CD4-positive, alpha-beta T cell treated with Interleukin-4 for 4 hours (primary cell): ENCODE data around the gene LRRC2.
"Not testable (repeated sequence)": the region's sequence is repeated elsewhere in the genome, so short reads cannot be mapped to it uniquely, and the experiment has no call there.

Experiments used
- DNase-seq: peaks from one replicate; pipeline ENCODE4 v3.0.0-alpha.2; 2020

LRRC2 gene

DNA sequence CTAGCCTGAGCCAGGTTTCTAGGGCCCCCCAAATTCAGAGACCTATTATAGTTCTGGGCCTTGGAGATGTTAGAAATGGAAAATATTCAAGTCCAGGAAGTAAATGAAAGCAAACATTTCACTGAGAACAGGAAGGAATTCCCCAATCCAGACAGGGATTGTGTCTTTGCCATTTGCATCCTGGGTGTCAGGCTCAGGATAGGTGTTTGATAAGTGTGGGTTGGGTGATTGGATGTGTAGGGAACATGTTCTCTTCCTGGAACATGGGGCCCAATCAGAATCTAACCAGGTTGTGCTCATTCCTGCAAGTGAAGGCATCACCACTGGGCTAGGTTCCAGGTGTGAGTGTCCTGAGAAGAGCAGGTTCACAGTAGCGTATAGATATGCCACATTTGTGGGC is 14.6 kb upstream of the LRRC2 start:
- DNase-seq = no peak

GRCh38 chr3:46579756-46580286 is 13.7 kb upstream of the LRRC2 start:
- DNase-seq = no peak

GRCh38 chr3:46578973-46579755 is 13.1 kb upstream of the LRRC2 start:
- DNase-seq = no peak

DNA sequence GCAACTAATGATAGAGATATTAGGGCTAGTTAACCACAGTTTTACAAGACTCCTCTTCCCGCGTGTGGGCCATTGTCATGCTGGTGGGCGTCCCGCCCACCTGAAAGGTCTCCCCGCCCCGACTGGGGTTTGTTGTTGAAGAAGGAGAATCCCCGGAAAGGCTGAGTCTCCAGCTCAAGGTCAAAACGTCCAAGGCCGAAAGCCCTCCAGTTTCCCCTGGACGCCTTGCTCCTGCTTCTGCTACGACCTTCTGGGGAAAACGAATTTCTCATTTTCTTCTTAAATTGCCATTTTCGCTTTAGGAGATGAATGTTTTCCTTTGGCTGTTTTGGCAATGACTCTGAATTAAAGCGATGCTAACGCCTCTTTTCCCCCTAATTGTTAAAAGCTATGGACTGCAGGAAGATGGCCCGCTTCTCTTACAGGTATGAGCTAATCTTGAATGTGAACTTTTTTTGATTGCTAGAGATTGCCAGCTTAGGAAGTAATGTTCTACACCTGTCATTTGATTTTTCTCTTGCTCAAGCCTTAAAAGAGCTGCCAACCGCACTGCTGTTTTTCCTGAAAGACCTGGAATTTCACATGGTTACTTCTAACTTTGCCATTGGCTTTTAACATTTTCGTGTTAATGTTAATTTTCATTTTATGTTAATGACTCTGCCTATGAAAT is 11.6 kb upstream of the LRRC2 start:
- DNase-seq = not testable (repeated sequence)

DNA sequence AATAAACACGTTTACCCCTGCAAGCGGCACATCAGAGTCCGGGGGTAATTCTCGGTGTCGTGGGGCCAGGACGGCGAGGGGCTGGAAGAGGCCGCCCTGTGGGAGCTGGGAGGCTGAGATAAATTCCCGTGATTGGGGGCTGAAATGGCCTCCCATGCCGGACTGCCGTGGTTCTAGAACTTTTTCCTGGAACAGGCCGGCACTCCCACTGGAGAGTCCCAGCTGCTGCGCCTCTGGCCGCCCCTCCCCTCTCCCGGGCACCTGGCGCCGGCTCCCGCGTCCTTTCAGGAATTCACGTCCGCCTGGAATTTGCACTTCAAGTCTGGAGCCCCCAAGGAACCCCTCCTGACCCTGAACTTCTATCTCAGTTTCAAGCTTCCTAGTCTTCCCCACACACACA is 10.8 kb upstream of the LRRC2 start:
- no peak for DNase-seq

- DNase-seq = no peak
Observed at GRCh38 chr3:46576386-46576785, 10.3 kb upstream of the LRRC2 start.

- no peak for DNase-seq
Observed at GRCh38 chr3:46575577-46576222, 9.6 kb upstream of the LRRC2 start.

GRCh38 chr3:46574881-46575576 is 8.9 kb upstream of the LRRC2 start:
- DNase-seq = no peak

GRCh38 chr3:46574243-46574646 is 8.1 kb upstream of the LRRC2 start:
- no peak for DNase-seq

- DNase-seq = no peak
Observed at GRCh38 chr3:46573701-46574100, 7.6 kb upstream of the LRRC2 start.

DNA sequence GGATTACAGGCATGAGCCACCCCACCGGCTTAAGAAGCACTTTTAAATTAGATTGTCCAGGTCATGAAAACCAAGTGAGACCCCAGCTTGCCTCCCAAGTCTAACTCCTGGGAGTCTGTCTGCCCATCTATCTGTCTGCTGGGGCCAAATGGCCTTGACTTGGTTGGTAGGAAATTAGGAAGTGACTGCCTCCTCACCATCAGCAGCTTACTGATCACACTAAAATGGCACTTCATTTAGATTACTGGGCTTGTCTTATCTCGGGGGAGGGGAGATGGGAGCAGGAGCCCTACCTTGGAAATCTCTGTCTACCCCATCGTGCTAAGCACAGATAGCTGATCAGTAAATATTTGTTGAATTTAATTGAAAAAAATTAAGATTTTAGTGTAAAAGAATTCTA is 5.6 kb upstream of the LRRC2 start:
- no peak for DNase-seq

GRCh38 chr3:46565607-46566039 is 479 bp downstream of the LRRC2 start:
- DNase-seq = no peak

DNA sequence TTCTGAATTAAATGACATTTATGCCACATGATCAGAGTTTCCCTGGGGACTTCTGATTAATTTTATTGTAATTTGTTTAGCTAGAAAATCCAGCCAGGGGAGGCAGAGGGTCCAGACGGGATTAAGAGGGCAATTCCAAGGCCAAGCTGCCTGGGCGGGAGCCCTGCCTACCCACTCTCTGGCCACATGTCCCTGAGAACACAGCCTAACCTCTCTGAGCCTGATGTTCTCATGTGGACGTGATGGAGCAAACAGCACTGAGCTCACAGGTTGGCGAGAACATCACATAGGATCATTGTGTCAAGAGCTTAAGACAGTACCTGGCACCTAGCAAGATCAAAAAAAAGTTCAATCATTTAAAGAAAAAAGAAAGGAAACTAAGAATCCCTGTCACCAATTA is 1.0 kb downstream of the LRRC2 start:
- DNase-seq = no peak

DNA sequence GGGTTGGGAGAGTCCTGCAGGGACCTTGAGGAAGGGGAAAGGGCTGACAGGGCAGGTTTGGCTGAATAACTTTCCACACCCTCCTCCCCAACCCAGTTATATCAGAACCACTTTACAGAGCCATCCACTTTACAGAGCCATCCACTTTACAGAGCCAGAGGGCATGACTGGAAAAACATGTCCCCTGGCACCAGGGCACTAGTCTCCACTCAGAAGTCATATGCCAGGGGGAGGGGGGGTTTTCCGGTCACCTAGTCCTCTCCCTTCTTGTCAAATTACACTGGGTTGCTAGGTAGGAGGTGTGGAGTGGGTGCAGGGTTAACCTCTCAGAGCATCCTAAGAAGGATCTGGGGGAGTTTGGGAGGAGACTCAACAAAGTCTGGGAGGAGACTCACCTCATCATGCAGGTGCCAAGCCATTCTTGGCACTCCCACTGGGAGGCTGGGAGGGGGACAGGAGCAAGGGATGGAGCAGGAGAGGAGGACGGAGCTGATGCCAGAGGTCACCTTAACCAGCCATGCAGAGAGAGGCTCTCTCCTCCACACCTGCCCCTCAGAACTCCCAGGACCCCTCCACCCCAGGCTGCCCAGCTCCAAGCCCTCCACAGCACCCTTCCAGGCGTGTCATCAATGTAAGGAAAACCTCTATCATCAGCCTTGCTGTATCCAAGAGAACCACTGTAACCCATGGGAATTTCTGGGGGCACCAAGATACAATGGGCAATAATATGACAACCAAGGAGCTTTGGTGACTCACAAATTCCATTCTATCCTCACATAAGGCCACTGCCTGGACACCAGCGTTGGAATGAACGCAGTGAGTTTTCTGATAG is 1.7 kb downstream of the LRRC2 start:
- DNase-seq = no peak

GRCh38 chr3:46561951-46562350 is 4.2 kb downstream of the LRRC2 start:
- DNase-seq = no peak

- no peak for DNase-seq
Observed at GRCh38 chr3:46561511-46561910, 4.6 kb downstream of the LRRC2 start.

- no peak for DNase-seq
Observed at GRCh38 chr3:46559091-46559704, 6.9 kb downstream of the LRRC2 start.

DNA sequence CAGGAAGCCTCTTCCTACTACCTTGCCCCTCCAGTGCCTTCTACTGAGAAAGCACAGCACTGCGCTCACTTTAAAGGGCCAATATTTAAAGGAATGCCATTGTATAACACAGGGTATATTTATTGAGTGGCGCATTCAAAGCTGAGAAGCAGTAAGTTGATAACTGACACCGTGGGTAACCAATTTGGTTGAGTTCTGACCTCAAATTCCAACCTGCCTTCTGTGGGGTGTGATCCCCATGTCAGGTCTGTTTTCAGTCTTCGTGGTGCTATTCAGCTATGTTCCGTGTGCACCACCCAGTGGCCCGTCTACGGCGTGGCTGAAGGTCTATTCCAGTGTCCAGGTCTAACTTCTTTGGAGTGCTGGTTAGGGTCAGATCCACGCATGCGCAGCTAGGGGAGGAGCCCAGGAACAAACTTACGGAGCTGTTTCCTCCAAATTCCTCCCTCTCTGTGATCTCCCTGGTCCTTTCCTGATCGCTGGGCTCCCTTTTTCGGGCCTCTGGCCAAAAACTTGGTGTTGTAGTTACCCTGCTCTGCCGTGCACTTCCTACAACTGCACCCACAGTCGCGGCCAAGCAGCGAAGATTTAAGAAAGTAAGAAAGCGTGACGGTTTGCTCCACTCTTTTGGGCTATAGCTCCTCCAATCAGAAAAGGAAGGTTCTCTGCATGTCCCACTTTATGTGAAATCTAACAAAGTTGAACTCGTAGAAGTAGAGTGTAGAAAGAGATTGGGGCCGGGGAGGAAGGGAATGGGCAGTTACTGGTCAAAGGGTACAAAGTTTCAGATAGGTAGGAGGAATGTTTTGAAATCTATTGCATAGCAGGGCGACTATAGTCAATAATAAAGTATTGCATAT is 7.7 kb downstream of the LRRC2 start:
- peak; percentile 80 for DNase-seq

- no peak for DNase-seq
Observed at GRCh38 chr3:46557814-46558183, 8.3 kb downstream of the LRRC2 start.

DNA sequence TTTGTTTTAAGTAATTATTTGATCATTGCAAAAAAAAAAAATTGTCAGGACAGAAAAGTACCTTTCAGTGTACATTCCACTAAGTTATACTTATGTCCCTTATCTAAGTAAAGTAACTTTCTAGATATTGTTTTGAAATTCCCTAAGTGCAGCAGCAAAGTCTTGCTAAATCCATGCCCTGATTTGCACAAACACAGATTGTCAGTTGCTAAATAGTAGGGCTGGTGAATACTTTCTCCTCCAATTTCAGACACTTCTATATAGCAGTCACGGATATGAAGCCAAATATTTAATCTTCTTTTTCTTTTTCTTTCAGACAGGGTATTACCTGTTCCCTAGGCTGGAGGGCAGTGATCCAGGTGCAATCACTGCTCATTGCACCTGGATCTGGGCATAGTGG is 12.9 kb downstream of the LRRC2 start:
- DNase-seq = no peak

DNA sequence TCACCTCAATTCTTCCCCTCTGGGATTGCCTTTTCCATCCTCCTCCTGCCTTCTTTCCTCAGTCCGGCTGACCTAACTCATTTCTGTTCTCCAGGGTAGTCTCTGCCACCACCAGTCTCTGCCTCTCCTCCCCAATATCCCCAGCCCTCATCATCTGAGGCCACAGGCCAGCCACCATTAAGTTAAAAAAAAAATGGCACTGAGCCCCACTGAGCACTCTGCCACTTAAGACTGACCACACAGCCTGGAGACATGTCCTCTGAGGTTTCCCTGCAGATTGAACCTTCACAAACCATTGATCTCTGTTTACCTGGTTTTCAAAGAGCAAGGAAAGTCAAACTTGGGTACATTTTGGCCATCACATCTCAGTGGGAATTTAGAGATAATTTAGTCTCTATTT is 13.6 kb downstream of the LRRC2 start:
- no peak for DNase-seq
